ENCODE data around the gene PTPN4.

Gene PTPN4

GRCh38 chr2:119888680-119889079 is 129.0 kb downstream of the PTPN4 start:
- TF ChIP-seq ZBTB7A (IDR thresholded peaks at IDR 0.05; ENCODE audit: low read depth), result no peak
- TF ChIP-seq, protein P1, sequence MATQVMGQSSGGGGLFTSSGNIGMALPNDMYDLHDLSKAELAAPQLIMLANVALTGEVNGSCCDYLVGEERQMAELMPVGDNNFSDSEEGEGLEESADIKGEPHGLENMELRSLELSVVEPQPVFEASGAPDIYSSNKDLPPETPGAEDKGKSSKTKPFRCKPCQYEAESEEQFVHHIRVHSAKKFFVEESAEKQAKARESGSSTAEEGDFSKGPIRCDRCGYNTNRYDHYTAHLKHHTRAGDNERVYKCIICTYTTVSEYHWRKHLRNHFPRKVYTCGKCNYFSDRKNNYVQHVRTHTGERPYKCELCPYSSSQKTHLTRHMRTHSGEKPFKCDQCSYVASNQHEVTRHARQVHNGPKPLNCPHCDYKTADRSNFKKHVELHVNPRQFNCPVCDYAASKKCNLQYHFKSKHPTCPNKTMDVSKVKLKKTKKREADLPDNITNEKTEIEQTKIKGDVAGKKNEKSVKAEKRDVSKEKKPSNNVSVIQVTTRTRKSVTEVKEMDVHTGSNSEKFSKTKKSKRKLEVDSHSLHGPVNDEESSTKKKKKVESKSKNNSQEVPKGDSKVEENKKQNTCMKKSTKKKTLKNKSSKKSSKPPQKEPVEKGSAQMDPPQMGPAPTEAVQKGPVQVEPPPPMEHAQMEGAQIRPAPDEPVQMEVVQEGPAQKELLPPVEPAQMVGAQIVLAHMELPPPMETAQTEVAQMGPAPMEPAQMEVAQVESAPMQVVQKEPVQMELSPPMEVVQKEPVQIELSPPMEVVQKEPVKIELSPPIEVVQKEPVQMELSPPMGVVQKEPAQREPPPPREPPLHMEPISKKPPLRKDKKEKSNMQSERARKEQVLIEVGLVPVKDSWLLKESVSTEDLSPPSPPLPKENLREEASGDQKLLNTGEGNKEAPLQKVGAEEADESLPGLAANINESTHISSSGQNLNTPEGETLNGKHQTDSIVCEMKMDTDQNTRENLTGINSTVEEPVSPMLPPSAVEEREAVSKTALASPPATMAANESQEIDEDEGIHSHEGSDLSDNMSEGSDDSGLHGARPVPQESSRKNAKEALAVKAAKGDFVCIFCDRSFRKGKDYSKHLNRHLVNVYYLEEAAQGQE (IDR thresholded peaks at IDR 0.05; ENCODE audit: low read depth), result no peak
- no peak for TF ChIP-seq USF1 (IDR thresholded peaks at IDR 0.05)
- no peak for TF ChIP-seq EGR1 (IDR thresholded peaks at IDR 0.05)
- TF ChIP-seq EP300 (IDR thresholded peaks at IDR 0.05; ENCODE audit: borderline replicate concordance), result no peak
- TF ChIP-seq CEBPB (IDR thresholded peaks at IDR 0.05), result no peak
- TF ChIP-seq TCF12 (IDR thresholded peaks at IDR 0.05; ENCODE audit: low read depth), result no peak
- no peak for TF ChIP-seq NFIC (IDR thresholded peaks at IDR 0.05)
- no peak for TF ChIP-seq YY1 (IDR thresholded peaks at IDR 0.05; ENCODE audit: low read depth)
- TF ChIP-seq TAF1 (IDR thresholded peaks at IDR 0.05; ENCODE audit: low read depth), result no peak
- no peak for TF ChIP-seq RAD21 (IDR thresholded peaks at IDR 0.05; ENCODE audit: low read depth)
- no peak for TF ChIP-seq MAX (IDR thresholded peaks at IDR 0.05)
- TF ChIP-seq CREB1 (IDR thresholded peaks at IDR 0.05; ENCODE audit: low read depth), result no peak
- TF ChIP-seq FOXM1 (IDR thresholded peaks at IDR 0.05; ENCODE audit: borderline replicate concordance, low read depth), result no peak

DNA sequence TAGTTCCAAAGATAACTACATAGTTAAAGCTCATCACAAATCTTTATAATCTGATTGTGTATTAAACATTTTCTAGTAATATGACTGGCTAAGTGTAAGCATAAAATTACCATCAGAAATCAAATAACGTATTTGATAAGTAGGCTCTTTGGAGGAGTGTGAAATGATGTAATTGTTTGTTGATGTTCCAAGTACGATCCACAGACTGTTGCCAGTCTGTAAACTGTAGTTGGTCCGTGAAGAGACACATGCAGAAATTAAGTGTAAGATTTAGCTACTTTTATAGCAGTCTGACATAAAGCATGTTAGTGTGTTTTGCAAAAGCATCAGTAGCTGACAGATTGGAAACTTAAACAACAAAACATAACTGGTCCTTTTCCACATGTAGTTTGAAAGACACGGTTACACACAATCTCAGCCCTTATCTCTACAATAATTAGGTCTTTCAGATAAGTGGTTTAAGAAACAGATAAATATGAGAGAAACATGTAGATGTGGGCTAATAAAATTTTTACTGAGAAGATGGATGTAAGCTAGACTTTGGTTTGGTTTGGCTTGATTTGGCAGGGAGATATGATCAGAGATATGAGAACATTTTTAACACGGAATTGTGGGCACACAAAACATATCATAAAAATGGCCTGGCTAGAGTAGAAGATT is 138.1 kb downstream of the PTPN4 start:
- TF ChIP-seq TAF1 (IDR thresholded peaks at IDR 0.05; ENCODE audit: low read depth), result no peak
- no peak for TF ChIP-seq TCF12 (IDR thresholded peaks at IDR 0.05; ENCODE audit: low read depth)
- no peak for TF ChIP-seq MAX (IDR thresholded peaks at IDR 0.05)
- no peak for TF ChIP-seq RAD21 (IDR thresholded peaks at IDR 0.05; ENCODE audit: low read depth)
- TF ChIP-seq EP300 (IDR thresholded peaks at IDR 0.05; ENCODE audit: borderline replicate concordance), result no peak
- TF ChIP-seq TEAD4 (IDR thresholded peaks at IDR 0.05), result no peak
- TF ChIP-seq, protein P1 (IDR thresholded peaks at IDR 0.05; ENCODE audit: low read depth), result no peak
- no peak for TF ChIP-seq CREB1 (IDR thresholded peaks at IDR 0.05; ENCODE audit: low read depth)
- TF ChIP-seq FOXM1 (IDR thresholded peaks at IDR 0.05; ENCODE audit: borderline replicate concordance, low read depth), result no peak
- no peak for TF ChIP-seq NFIC (IDR thresholded peaks at IDR 0.05)
- no peak for TF ChIP-seq EGR1 (IDR thresholded peaks at IDR 0.05)
- no peak for TF ChIP-seq YY1 (IDR thresholded peaks at IDR 0.05; ENCODE audit: low read depth)
- TF ChIP-seq CEBPB (IDR thresholded peaks at IDR 0.05), result no peak
- TF ChIP-seq ZBTB7A (IDR thresholded peaks at IDR 0.05; ENCODE audit: low read depth), result no peak
- TF ChIP-seq USF1 (IDR thresholded peaks at IDR 0.05), result no peak

DNA sequence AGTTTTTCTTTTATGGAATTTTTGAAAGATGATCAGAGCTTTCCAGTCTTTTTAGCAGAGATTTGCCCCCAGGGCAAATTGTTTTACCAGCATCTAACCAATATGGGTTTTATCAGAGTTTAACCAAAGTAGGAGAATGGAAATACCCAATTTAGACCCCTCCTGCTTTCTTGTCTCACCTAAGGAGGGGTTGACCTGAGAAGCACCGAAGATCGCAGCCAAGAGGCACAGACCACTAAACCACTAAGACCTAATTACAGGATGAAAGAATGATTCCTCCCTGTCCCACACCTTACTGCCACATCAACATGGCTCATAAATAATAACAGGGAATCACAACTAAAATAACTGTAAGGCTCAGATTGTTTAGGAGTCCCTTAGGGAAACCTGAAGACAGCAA is 141.3 kb downstream of the PTPN4 start:
- no peak for TF ChIP-seq USF1 (IDR thresholded peaks at IDR 0.05)
- no peak for TF ChIP-seq CREB1 (IDR thresholded peaks at IDR 0.05; ENCODE audit: low read depth)
- TF ChIP-seq TCF12 (IDR thresholded peaks at IDR 0.05; ENCODE audit: low read depth), result no peak
- no peak for TF ChIP-seq ZBTB7A (IDR thresholded peaks at IDR 0.05; ENCODE audit: low read depth)
- TF ChIP-seq EGR1 (IDR thresholded peaks at IDR 0.05), result no peak
- TF ChIP-seq NFIC (IDR thresholded peaks at IDR 0.05), result no peak
- TF ChIP-seq CEBPB (IDR thresholded peaks at IDR 0.05), result no peak
- TF ChIP-seq, protein P1 (IDR thresholded peaks at IDR 0.05; ENCODE audit: low read depth), result no peak
- TF ChIP-seq TEAD4 (IDR thresholded peaks at IDR 0.05), result no peak
- no peak for TF ChIP-seq TAF1 (IDR thresholded peaks at IDR 0.05; ENCODE audit: low read depth)
- TF ChIP-seq RAD21 (IDR thresholded peaks at IDR 0.05; ENCODE audit: low read depth), result no peak
- TF ChIP-seq MAX (IDR thresholded peaks at IDR 0.05), result no peak
